ENCODE measurements around the gene LCN10.

Gene LCN10

GRCh38 chr9:136728548-136729123 lies 14.1 kb downstream of the LCN10 start:
- POLR2A ChIA-PET: interaction anchor here (0.5 to 2.6 kb wide), 25 partner anchors 9 to 401 kb away, joined by 3 to 26 read pairs (median 4); partner anchors contain the start of genes AGPAT2, DIPK1B, LCN10 and LCN8
- TF ChIP-seq FOXA1 (IDR thresholded peaks at IDR 0.05) (no peak), ELF4 (IDR thresholded peaks at IDR 0.05) (no peak), CTBP1 (IDR thresholded peaks at IDR 0.05; ENCODE audit: borderline replicate concordance) (no peak)
- peak; percentile 34 for DNase-seq (ENCODE audit: extremely low spot score)
- CTCF ChIA-PET: interaction anchor here (1.2 to 1.4 kb wide), 2 partner anchors 29 to 33 kb away, joined by 4 to 5 read pairs; partner anchors contain the start of gene LCN8

GRCh38 chr9:136728080-136728547 lies 14.6 kb downstream of the LCN10 start:
- POLR2A ChIA-PET: interaction anchor here (0.5 to 2.6 kb wide), 22 partner anchors 9 to 402 kb away, joined by 3 to 26 read pairs (median 4); partner anchors contain the start of genes AGPAT2, DIPK1B, LCN10 and LCN8
- DNase-seq (ENCODE audit: extremely low spot score): peak; percentile 91
- peak; percentile 79; the same call in 1 of the 2 replicates for TF ChIP-seq FOXM1 (IDR thresholded peaks at IDR 0.05; ENCODE audit: borderline replicate concordance)
- TF ChIP-seq TARDBP (IDR thresholded peaks at IDR 0.05): no peak
- TF ChIP-seq FOXK2 (IDR thresholded peaks at IDR 0.05): no peak
- TF ChIP-seq LEF1 (IDR thresholded peaks at IDR 0.05; ENCODE audit: borderline replicate concordance): peak; percentile 88; the same call in 1 of the 2 replicates
- no peak; the same call in 1 of the 2 replicates for TF ChIP-seq CTBP1 (IDR thresholded peaks at IDR 0.05; ENCODE audit: borderline replicate concordance)
- peak; percentile 85 for TF ChIP-seq ARNT (IDR thresholded peaks at IDR 0.05)
- peak; percentile 90; the same call in 1 of the 2 replicates for TF ChIP-seq ELF4 (IDR thresholded peaks at IDR 0.05)
- no peak for TF ChIP-seq L3MBTL2 (conservative IDR thresholded peaks at IDR 0.05)
- TF ChIP-seq FOXA1 (IDR thresholded peaks at IDR 0.05): no peak
- CTCF ChIA-PET: no interaction called here

GRCh38 chr9:136726631-136727191 lies 16.0 kb downstream of the LCN10 start:
- ChIA-PET CTCF (interaction anchor here (0.6 to 1.4 kb wide), 5 partner anchors 13 to 393 kb away, joined by 3 to 12 read pairs (median 5); no protein-coding TSS in a partner anchor), POLR2A (interaction anchor here (0.6 to 2.0 kb wide), 5 partner anchors 8 to 82 kb away, joined by 3 to 14 read pairs (median 6); partner anchors contain the start of gene AGPAT2)
- peak; percentile 51 for DNase-seq (ENCODE audit: extremely low spot score)
- TF ChIP-seq ZNF384 (IDR thresholded peaks at IDR 0.05) (peak; percentile 54; the same call in 1 of the 2 replicates), CTBP1 (IDR thresholded peaks at IDR 0.05; ENCODE audit: borderline replicate concordance) (no peak), PKNOX1 (IDR thresholded peaks at IDR 0.05) (peak; percentile 24; the same call in 1 of the 2 replicates)

- DNase-seq (ENCODE audit: extremely low spot score): no peak
- ChIA-PET POLR2A (interaction anchor here (0.6 to 1.3 kb wide), 3 partner anchors 12 to 82 kb away, joined by 3 to 6 read pairs (median 4); no protein-coding TSS in a partner anchor), CTCF (interaction anchor here (1.4 kb wide), 1 partner anchor 12 kb away, joined by 12 read pairs; no protein-coding TSS in a partner anchor)
- TF ChIP-seq FOXK2 (IDR thresholded peaks at IDR 0.05): no peak
- TF ChIP-seq ELF4 (IDR thresholded peaks at IDR 0.05): no peak
- TF ChIP-seq HDGF (IDR thresholded peaks at IDR 0.05; ENCODE audit: borderline replicate concordance): no peak
- no peak for TF ChIP-seq SP1 (IDR thresholded peaks at IDR 0.05)
- TF ChIP-seq SUZ12 (IDR thresholded peaks at IDR 0.05): no peak
- TF ChIP-seq NFRKB (IDR thresholded peaks at IDR 0.05): no peak
- TF ChIP-seq CTBP1 (IDR thresholded peaks at IDR 0.05; ENCODE audit: borderline replicate concordance): no peak
- TF ChIP-seq FOXM1 (IDR thresholded peaks at IDR 0.05; ENCODE audit: borderline replicate concordance): no peak
- no peak for TF ChIP-seq TARDBP (IDR thresholded peaks at IDR 0.05)
- no peak for TF ChIP-seq L3MBTL2 (conservative IDR thresholded peaks at IDR 0.05)
- TF ChIP-seq LEF1 (IDR thresholded peaks at IDR 0.05; ENCODE audit: borderline replicate concordance): no peak
- TF ChIP-seq FOXA1 (IDR thresholded peaks at IDR 0.05): no peak
- no peak for TF ChIP-seq PKNOX1 (IDR thresholded peaks at IDR 0.05)
- TF ChIP-seq BHLHE40 (IDR thresholded peaks at IDR 0.05; ENCODE audit: borderline replicate concordance): no peak
- no peak for TF ChIP-seq ZNF384 (IDR thresholded peaks at IDR 0.05)
- no peak for TF ChIP-seq ARNT (IDR thresholded peaks at IDR 0.05)
Measured at GRCh38 chr9:136726118-136726517, 16.6 kb downstream of the LCN10 start.

- TF ChIP-seq ARNT (IDR thresholded peaks at IDR 0.05): no peak
- TF ChIP-seq ZNF384 (IDR thresholded peaks at IDR 0.05): no peak
- TF ChIP-seq LEF1 (IDR thresholded peaks at IDR 0.05; ENCODE audit: borderline replicate concordance): no peak
- TF ChIP-seq FOXA1 (IDR thresholded peaks at IDR 0.05): no peak
- POLR2A ChIA-PET: no interaction called here
- CTCF ChIA-PET: no interaction called here
- no peak for DNase-seq (ENCODE audit: extremely low spot score)
Measured at GRCh38 chr9:136725612-136726011, 17.1 kb downstream of the LCN10 start.

GRCh38 chr9:136724772-136725171 lies 18.0 kb downstream of the LCN10 start:
- POLR2A ChIA-PET: no interaction called here
- no peak for DNase-seq (ENCODE audit: extremely low spot score)
- no peak for TF ChIP-seq PKNOX1 (IDR thresholded peaks at IDR 0.05)
- TF ChIP-seq FOXM1 (IDR thresholded peaks at IDR 0.05; ENCODE audit: borderline replicate concordance): no peak
- TF ChIP-seq SP1 (IDR thresholded peaks at IDR 0.05): no peak
- TF ChIP-seq LEF1 (IDR thresholded peaks at IDR 0.05; ENCODE audit: borderline replicate concordance): no peak
- no peak for TF ChIP-seq FOXA1 (IDR thresholded peaks at IDR 0.05)
- no peak for TF ChIP-seq ELF4 (IDR thresholded peaks at IDR 0.05)
- no peak for TF ChIP-seq TARDBP (IDR thresholded peaks at IDR 0.05)
- TF ChIP-seq FOXK2 (IDR thresholded peaks at IDR 0.05): no peak
- TF ChIP-seq SUZ12 (IDR thresholded peaks at IDR 0.05): no peak
- no peak for TF ChIP-seq BHLHE40 (IDR thresholded peaks at IDR 0.05; ENCODE audit: borderline replicate concordance)
- TF ChIP-seq HDGF (IDR thresholded peaks at IDR 0.05; ENCODE audit: borderline replicate concordance): no peak
- no peak for TF ChIP-seq NFRKB (IDR thresholded peaks at IDR 0.05)
- no peak for TF ChIP-seq ZNF384 (IDR thresholded peaks at IDR 0.05)
- no peak for TF ChIP-seq L3MBTL2 (conservative IDR thresholded peaks at IDR 0.05)
- no peak for TF ChIP-seq CTBP1 (IDR thresholded peaks at IDR 0.05; ENCODE audit: borderline replicate concordance)
- CTCF ChIA-PET: no interaction called here

Data from HEK293T (cell line).